AML-193 (cell line): ENCODE measurements around the gene MTSS2.
A peak's percentile ranks its signal among the peaks of the same experiment; 100 is the strongest.

ENCODE experiments used
- DNase-seq, 2 experiments: peaks; one replicate each; lab custom pipeline; 2025; lab: John Stamatoyannopoulos, UW

The MTSS2 gene

DNA sequence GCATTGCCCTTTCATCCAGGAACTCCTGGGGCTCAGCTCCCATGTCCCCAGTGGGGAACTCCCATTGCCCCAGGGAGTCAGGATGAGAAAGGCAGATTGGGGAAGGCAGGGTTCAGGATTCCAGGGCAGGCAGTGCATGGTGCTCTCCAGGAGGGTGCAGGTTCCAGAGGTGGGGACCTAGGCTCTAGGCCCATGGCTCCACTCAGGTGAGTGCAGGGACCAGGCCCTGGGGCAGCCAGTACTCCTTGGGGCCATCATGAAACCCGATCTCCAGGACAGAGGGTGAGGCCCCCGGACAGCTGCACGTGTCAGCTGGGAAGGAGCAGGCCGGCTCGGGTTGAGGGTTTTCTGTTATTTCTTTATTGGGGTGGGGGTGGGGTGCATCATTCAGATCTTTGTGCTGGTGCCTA is 1.3 kb upstream of the MTSS2 start:
- DNase-seq = no peak

DNA sequence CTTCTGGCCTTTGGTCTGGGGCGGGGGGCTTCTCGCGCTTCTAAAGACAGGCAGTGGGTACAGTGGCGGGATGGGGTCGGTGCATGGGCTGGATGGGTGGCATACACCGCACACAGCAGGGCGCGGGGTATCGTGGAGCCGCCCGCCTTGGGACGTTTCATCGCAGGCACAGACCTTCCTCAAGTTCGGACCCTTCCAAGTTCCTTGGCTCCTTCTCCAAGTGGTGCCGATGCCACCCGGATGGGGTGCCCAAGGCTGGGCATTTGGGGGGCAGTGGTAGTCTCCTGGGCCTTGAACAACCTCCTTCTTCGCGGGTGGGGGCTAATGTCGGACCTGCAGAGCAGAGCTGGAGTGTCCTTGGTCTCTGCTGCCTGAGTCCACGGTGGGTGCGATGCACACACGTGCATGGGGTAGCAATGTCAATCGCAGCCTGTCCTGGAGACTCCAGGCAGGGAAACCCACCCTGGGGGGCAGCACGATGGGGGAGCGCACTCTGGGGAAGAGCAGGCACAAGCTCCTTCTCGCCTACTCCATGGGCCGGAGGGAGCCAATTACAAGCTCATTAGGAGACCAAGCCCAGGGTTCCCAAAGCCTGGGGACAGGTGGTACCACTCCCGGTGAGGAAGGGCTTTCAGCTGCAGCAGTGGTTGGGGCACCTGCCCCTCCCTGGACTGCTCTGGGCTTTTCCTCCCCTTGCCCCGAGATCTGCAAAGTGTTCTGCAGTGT is 686 bp upstream of the MTSS2 start:
- no peak for DNase-seq

DNA sequence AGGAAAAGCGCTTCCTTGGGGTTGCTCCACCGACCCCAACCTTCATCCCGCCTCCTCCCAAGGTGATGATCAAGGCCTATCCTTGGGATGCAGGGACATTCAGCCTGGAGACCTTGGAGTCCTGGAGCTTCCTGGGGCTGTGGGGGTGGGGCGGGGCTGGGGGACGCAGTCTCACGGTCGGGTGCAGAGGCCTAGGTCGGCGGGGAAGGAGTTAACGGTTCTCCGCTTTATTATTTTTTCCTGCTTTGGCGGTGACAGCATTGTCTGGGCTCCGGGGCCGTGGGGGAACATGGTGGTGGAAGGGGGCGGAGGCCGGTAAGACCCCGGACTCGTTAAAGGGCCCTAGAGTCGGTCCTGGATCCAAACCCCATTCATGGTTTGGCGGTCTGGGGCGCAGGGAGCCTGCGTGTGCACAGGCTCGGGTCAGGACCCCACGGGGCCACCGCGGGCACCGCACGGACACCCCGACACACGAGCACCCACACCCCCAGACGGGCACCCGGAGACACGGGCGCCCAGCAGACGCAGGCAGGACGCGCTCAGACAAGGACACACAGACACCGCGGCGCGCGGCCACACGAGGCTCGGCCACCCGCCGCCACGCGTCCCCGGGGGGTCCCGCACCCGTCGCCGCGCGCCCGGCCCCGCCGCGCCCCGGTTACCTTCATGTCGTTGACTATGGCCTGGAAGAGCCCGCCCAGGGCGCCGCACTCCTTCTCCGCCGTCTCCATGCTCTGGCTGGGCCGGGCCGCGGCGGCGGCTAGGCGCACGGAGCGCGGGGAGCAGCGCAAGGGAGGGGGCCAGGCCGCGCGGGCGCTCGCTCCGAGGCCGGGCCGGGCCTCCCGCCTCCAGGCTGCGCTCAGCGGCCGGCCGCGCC is 554 bp downstream of the MTSS2 start:
- DNase-seq = peak in 1 of 2 experiments; percentile 6

DNA sequence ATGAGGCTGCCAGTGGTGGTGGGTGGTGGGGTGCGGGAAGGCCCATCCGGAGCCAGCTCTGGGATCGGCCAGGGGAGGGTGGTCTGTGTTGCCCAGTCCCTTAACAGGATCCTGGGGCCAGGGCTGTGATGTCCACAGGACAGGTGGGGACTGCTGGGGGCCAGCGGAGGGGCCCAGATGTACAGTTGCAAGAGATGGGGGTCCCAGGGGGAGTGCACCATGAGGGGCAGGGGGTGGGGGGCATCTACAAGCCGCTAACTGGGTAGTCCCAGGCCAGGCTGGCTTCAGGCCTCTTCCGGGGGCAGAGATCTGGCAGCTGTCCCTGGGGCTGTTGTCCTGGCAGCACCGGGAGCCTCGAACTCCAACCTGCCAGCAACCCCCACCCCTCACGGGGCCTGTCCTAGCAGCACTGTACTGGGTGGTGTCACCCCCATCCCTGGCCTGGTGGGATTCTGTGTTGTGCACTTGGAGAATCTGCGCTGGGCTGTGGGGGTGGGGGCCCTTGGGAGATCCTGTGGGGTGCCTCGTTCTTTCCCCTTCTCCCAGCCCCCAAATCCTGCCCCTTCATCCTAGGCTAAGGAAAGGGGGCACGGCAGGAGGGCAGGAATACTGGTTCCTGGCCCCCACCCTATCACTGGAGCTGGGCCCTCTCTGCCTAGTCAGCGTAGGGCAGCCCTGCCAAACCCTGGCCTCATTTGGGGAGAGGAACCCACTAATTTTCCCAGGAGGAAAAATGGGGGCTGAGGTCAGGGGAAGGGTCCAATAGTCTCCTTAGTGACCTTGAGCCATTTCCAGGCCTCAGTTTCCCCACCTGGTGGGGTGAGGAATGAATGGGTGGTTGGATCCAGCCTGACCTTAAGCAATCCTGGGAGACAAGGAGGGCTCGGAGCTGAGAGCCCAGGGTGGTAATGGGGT is 1.4 kb downstream of the MTSS2 start:
- no peak for DNase-seq

DNA sequence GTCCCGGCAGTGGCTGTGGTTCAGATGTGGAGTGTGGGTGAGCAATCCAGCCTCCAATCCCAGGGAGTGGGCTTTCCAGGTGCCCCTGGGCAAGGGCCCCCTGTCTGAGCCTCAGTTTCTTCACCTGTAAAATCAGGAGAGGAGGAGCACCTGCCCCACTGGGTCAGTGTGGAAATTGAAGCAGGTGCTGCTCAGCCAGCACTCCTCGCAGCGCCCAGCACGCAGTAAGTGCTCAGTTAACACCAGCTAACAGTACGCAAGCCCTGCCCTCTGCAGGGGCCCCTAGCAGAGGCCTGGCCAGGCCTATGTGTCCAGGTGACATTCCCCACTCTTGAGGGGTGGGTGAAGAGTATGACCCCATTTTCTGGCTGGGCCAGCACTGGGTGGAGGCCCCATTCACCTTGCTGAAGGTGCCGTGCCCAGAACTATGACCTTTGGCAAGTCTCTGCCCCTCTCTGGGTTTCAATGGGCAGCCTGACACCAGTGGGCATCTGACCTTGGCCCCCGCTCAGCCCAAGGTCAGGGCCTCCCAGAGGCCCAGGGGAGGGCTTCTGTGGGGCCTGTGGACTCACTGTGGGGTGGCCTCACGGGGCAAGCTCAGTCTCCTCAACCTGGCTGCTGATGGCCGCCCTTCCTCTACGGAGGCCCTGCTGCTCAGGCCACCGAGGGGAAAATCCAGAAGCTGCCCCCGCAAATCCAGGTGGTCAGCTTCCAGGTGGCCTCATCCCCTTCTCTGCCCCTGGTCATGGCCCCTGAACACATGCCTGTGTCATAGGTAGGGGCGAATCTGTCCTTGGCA is 2.5 kb downstream of the MTSS2 start:
- DNase-seq = no peak

DNA sequence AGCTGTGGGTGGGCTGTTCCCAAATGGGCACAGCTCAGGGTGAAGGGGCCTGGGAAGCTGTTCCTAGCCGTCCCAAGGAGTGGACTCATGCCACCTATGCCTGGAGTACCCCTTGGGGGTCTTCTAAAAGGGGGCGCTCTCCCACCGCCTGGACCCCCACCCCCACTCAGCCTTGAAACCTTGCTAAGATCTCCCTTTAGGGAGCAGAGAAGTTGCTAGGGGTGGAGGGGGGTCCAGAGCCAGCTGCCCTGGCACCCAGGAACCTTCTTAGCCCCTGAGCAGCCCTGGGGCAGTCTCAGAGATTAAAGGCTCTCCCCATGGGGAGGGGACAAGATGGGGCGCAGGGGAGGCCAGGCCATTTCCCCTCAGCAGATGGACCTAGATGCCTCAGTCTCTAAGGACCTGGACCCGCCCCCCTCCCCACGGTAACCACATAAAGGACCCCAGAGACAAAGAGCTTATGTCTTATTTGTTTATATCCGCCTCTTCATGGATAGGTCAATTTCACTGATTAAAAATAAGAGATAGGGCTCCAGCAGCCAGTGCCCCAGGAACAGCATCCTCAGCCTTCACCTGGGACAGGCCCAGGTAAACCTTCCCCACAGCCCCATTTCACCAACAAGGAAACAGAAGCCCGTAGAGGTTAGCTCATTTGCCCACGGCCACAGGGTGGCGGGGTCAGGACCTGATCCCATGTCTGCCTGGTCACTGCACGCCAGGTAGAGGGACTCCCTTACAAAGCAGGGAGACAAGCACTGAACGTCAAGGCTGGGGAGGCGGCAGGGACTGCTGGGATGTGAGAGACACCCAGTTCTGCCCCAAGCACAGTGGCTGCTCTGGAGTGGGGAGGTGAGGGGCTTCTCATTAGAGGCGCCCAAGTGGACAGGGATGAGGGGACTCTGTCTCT is 3.4 kb downstream of the MTSS2 start:
- DNase-seq = no peak

DNA sequence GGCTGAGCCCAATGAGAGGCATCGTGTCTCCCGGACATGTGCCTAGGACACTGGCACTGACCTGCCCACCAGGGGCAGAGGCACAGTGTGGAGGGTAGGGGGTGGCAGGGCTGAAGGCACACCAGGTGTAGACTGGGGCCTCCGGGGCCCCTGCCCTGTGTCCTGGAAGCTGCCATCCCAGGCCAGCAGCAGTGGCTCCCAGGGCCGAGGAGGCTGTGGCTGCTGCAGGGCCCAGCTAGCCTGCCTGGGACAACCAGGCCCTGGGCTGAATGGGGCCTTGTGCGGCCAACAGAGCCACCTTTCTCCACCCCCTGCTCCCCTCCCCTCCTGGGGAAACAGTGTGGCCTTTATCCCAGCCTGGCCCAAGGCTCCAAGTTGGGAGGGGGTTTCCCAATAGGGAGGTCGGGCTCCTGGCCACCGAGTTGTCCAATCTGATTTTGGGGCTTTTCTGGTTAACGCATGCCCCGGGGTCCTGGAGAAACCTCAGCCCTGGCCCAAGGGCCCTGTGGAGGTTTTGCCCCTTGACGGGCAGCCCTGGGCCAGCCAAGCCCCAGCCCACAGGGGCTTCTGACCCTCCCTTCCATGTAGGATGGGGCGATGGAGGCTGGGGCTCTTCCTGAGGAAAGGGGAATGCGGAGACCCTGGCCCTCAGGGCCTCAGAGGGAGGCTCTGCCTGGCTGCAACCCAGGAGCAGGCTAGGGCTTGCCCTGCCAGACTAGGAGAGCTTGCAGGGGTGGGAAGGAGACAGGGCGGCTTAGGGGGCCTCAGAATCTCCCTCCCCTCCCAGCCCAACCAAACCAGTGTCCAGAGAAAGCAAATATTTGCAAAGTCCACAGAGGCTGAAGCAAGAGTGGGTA is 4.2 kb downstream of the MTSS2 start:
- no peak for DNase-seq

DNA sequence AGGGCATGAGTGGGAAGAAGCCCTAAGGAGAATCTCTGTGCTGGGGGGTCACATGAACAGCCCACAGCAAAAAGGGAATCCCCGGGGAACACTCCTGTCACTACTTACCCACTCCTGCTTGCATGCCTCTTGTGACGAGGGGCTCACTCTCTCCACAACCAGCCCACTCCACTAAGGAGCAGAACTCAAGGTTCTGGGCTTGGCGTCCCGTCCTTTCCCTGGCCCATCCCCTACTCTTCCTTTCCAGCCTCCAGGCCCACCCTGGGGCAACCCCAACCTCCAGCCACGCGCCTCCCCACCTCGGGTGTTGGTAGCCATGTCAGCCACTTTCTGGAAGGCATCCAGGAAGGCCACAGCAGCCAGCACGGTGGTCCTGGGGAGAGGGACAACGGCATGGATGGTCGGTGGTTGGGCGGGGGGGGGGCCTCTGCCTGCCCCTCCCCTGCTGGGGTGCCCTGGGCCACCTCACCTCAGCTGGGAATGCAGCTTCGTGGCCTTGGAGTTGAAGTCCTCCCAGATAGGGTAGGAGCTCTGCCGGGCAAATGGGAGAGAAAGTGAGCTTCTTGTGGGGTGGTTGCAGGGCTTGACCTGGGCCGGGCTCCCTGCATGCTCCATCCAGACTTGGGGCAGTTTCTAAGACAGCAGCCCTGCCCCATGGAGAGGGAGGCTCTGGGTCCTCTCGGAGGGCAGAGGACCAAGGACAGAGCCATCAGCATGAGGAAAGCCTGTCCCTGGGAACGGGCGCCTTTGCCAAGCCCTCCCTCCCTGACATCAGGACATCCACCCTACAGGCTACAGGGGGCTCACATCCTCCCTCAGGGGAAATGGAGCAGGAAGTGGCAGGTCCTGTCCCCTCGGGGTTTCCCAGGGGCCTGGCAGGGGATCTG is 5.1 kb downstream of the MTSS2 start:
- DNase-seq = no peak

DNA sequence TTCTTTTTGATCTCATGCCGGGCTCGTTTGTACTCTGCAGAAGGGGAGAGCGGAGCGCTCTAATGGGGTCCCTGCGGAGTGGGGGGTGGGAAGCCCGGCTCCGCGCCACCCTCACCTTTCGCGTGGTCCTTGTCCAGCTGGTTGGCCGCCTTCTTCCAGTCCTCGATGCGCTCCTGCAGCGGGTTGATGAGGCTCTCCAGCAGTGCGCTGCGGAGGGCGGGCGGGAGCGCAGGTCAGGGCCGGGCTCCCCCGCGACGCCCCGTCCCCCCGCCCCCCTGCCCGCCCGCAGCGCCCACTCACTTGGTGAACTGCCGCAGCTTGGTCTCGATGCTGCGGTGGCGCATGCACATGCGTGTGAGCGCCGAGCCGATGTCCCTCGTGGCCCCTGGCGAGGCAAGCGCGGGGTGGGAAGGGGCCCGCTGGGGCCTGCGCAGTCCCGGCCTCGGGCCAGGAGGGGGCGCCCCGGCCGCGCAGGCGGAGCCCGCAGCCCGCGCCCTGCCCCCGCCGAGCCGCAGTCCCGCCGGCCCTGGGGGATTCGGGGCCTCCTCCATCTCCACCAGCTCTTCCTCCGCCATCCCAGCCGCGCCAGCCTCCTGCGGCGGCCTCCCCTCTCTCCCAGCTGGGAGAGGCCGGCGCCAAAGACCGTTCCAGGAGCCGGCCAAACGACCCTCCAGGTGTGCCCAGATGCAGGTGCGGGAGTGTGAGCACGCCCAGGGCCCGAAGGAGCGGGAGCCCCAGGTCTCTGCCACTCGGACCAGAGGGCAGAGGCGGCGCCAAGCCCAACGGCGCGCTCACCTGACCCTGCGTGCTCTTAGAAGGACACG is 6.0 kb downstream of the MTSS2 start:
- DNase-seq = no peak

DNA sequence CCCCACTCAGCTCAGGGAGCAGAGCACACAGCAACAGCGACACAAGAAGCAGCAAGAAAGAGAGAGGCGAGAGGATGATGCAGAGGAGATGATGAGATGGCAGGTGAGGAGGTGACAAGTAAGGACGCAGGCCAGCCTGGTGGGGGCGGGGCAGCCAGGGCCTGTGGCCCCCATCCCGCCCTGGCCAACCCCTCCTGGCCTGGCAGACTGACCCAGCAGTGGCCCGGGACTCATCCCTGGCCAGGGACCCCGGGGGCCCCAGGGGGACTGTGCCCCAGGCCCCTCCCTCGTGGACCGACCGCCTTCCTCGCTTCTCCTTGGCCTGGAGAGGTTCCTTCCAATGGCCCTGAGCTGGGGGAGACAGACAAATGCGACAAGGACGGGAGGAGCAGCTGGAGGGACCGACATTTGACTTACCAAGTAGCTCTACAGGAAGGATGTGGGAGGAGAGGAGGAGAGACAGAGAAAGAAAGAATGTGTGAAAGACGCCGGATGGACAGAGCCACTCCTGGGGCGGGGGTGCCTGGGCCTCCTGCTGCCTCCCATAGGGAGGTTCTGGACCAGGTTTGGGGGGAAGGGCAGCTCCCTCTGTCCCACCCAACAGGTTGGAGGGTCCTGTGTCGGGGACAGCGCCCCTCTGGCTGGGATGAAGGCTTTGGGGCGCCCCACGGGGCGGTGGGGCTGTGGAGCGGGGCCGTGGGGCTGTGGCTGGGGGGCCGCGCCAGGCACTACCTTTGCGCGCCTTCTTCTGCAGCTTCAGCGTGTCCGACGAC is 6.8 kb downstream of the MTSS2 start:
- DNase-seq = no peak

DNA sequence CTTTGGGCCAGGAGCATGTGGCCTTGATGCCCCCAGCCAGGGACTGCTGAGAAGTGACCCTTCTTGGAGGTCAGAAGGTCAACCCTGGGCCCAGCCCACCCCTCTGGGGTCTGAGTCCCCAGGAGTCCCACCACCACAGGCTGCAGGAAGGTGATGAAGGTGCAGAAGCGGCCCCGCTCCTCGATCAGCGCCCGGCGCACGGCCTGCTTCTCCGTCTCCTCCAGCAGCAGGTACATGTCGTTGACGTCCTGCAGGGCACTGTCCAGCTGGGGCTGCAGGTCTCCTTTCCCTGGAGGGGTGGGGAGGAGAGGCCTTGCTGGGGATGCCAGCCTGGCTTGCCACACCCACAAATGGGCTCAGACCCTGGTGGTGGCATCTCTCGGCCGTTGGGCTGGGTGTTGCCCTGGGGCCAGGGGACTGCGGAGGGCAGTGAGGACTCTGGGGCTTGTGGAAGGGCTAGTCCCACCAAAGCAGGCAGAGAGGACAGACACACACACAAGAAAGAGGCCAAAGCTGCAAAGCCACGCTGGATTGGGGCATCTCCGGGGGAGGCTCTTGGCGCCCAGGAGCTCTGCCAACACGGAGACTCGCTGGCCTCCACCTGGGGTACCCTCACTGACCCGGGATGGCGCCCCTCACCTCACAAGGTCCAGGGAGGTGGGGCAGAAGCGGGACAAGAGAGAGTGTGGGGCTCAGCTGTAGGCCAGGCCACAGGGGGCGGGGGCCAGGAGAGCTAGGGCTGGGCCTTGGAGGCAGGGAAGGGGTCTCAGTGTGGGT is 7.5 kb downstream of the MTSS2 start:
- DNase-seq = no peak

DNA sequence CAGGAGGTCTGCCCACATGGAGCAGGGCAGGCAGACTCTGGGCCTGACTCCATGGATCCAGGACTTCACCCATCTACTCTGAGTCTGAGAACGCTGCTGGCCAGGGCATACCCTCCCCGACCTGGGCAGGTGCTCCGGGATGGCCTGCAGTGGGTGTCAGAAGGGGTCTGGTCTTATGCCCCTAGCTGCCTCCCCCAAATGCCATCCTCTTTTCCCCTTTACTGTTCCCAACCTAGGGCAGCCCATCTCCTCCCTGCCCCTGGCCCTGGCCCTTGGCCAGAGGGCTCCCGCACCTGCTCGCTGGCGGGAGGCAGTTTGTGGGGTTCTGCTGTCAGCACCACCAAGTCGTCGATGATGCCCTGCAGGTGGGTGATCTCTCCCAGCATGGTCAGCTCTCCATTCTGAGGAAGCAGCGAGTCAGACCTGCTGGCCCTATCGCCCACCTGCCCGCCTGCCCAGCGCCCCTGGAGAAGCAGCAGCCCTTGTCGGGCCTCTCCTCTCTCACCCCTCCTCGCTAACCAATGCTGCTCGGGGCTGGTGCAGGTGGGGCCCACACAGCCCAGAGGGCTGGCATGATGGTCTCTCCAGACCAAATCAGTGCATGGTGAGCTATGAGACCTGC is 8.2 kb downstream of the MTSS2 start:
- DNase-seq = no peak

DNA sequence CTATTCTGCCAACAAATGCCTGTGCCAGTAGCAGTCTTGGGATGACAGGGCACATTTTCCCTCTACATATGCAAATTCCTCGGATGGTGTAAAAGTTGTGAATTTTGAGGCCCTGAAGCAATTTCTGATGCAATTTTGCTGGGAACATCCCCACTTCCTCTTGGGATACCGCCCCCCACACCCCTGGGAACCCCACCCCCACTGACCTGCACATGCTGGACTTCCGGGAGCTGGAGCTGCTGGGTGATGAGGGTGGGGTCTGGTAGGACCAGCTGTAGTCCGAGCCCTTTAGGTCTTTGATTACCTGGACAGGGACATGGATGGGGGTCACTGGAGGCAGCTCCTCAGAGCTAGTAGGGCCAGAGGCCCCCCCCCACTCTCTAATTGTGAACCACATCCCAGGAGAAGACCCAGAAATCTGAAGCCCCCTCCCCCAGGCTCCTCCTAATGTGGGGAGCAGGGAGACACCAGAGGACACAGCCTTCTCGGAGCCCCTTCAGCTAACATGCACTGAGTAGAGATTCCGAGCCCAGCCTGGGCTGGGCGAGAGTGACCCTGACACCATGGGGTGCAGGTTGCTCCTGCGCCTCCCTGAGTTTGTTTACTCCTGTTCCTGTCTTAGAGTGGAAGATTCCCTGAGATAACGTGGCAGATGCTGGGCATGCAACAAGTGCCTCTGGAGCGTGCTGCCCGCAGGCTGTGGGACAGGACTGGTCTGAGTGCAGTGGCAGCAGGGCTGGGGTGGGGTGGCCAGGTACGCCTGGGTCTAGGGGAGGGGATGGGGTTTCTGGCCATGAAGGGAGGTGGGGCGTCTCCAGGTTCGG is 9.0 kb downstream of the MTSS2 start:
- no peak for DNase-seq

DNA sequence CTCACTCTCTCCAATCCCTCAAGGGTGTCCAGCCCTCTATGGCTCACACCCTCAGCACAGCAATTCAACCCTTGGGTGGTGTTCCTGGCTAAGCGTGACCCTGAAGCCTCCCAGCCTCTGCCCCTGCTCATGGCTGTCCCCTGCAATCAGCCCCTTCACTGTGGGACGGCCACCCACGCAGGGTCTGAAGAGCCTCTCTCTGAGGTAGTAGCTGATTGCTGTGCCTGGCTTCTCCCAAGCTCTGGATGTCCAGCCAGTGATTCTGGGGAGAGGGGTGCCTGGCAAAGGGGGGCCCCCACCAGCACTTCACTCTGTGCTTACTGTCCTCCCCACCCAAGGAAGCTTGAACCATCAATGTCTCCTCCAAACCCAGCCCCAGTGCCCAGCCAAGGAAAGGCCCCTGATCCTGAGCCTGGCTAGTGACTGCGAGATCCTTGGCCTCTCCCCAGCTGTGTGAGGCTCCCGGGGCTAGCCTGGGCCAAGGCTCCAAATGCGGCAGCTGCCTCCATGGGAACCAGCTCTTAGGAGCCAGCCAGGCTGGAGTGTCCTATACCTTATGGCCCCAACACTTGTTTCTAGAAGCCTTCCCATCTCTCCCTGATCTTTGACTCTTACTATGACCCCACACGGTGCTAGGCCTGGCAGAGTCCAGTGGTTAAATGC is 9.9 kb downstream of the MTSS2 start:
- no peak for DNase-seq
